ENCODE data around the gene P2RX4. TPM values are rescaled to one million over a fixed set of nuclear protein-coding genes. Genes with fewer than 3 reads are reported as not detected.

P2RX4 gene
- total RNA-seq, 2 experiments from 2014 or later, result 10.8 to 17.7 TPM

DNA sequence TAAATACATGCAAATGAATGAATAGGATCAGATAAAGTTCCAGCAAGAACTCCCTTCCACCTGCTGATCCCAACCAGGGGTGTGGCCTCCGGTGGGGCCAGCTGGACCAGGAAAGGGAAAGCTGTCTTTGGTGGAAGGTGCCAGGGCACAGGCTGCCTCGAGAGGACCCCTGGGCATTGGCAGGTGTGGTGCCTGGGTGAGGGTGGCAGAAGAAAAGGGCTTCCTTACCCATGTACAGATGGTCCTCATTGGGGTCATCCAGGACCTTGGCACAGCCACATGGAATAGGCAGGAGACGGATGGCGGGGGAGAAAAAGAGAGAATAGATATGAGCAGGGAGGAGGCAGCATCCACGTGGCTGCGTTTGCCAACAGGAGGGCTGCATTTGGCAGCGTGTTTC lies 50.2 kb downstream of the P2RX4 start:
- Histone ChIP-seq H4K20me1 (ENCODE audit: insufficient read depth, low read length) (no peaks in the 10 kb centered on the region), H3K9me3 (ENCODE audit: low read length) (no peaks in the 10 kb centered on the region), H3K4me2 (ENCODE audit: low read length) (no peak overlapping the region), H3K4me1 (ENCODE audit: insufficient read depth, low read length, poor library complexity, severe bottlenecking) (no peaks in the 10 kb centered on the region), H3K36me3 (ENCODE audit: insufficient read depth, low read length) (peaks cover 60% of the 10 kb centered on the region), H3K4me3 (ENCODE audit: low read depth, low read length, poor library complexity, severe bottlenecking) (no peak overlapping the region), H3K79me2 (ENCODE audit: insufficient read depth, low read depth, low read length) (no peaks in the 10 kb centered on the region), H3K27ac (ENCODE audit: low read depth, low read length, poor library complexity, severe bottlenecking) (no peak overlapping the region), H3K9me2 (ENCODE audit: insufficient read depth, low read length) (no peaks in the 10 kb centered on the region), H2AFZ (ENCODE audit: low read length) (no peak overlapping the region)
- ChIA-PET POLR2A (no interaction called here), CTCF (ENCODE audit: unreplicated experiment) (no interaction called here)
- intact Hi-C loops (cut with micrococcal nuclease; ENCODE audit: unreplicated experiment), result no loop called here
- TF ChIP-seq EZH2phosphoT487 (IDR thresholded peaks at IDR 0.05; ENCODE audit: borderline replicate concordance, low read depth, low read length) (no peak), CTCF (conservative IDR thresholded peaks at IDR 0.05; ENCODE audit: low read length) (no peak)
- BruUV-seq (replicated peaks), result no TSS peak
- no peak for DNase-seq (ENCODE audit: low spot score)

DNA sequence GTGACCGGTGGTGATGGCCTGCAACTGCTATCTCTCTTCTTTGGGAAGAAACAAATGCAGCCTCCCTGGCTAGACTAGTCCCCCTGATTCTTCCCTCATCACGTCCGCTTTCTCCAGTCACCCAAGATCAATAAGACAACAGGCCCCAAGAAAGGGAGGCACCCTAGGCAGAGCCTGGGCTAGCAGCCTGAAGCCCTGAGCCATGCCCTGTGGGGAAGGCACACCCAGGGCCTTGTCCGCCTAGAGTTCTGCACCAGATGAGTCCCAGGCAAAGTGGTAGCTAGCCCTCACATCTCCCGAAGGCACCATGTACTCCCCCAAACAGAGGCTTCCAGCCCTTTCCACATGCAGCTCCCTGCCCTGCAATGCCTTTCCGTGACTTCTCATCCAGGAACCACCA lies 51.5 kb downstream of the P2RX4 start:
- Histone ChIP-seq H3K27ac (ENCODE audit: low read depth, low read length, poor library complexity, severe bottlenecking) (no peak overlapping the region), H3K9me2 (ENCODE audit: insufficient read depth, low read length) (no peaks in the 10 kb centered on the region), H3K4me3 (ENCODE audit: low read depth, low read length, poor library complexity, severe bottlenecking) (no peak overlapping the region), H4K20me1 (ENCODE audit: insufficient read depth, low read length) (no peaks in the 10 kb centered on the region), H3K9me3 (ENCODE audit: low read length) (no peaks in the 10 kb centered on the region), H3K36me3 (ENCODE audit: insufficient read depth, low read length) (peaks cover 51% of the 10 kb centered on the region), H3K79me2 (ENCODE audit: insufficient read depth, low read depth, low read length) (no peaks in the 10 kb centered on the region), H2AFZ (ENCODE audit: low read length) (no peak overlapping the region), H3K4me2 (ENCODE audit: low read length) (no peak overlapping the region), H3K4me1 (ENCODE audit: insufficient read depth, low read length, poor library complexity, severe bottlenecking) (no peaks in the 10 kb centered on the region)
- BruUV-seq (replicated peaks), result no TSS peak
- intact Hi-C loops (cut with micrococcal nuclease; ENCODE audit: unreplicated experiment), result no loop called here
- ChIA-PET CTCF (ENCODE audit: unreplicated experiment) (no interaction called here), POLR2A (no interaction called here)
- DNase-seq (ENCODE audit: low spot score), result no peak
- TF ChIP-seq CTCF (conservative IDR thresholded peaks at IDR 0.05; ENCODE audit: low read length) (no peak), EZH2phosphoT487 (IDR thresholded peaks at IDR 0.05; ENCODE audit: borderline replicate concordance, low read depth, low read length) (no peak)

- TF ChIP-seq EZH2phosphoT487 (IDR thresholded peaks at IDR 0.05; ENCODE audit: borderline replicate concordance, low read depth, low read length), result no peak
- no peak for TF ChIP-seq CTCF (conservative IDR thresholded peaks at IDR 0.05; ENCODE audit: low read length)
- no peaks in the 10 kb centered on the region for H3K9me3 ChIP-seq (ENCODE audit: low read length)
- DNase-seq (ENCODE audit: low spot score), result no peak
- H3K27ac ChIP-seq (ENCODE audit: low read depth, low read length, poor library complexity, severe bottlenecking), result no peak overlapping the region
- no peaks in the 10 kb centered on the region for H3K79me2 ChIP-seq (ENCODE audit: insufficient read depth, low read depth, low read length)
- H2AFZ ChIP-seq (ENCODE audit: low read length), result no peak overlapping the region
- ChIA-PET POLR2A (no interaction called here), CTCF (ENCODE audit: unreplicated experiment) (no interaction called here)
- H3K9me2 ChIP-seq (ENCODE audit: insufficient read depth, low read length), result no peaks in the 10 kb centered on the region
- H3K36me3 ChIP-seq (ENCODE audit: insufficient read depth, low read length), result peaks cover 52% of the 10 kb centered on the region
- no peak overlapping the region for H3K4me2 ChIP-seq (ENCODE audit: low read length)
- no TSS peak for BruUV-seq (replicated peaks)
- no peaks in the 10 kb centered on the region for H3K4me1 ChIP-seq (ENCODE audit: insufficient read depth, low read length, poor library complexity, severe bottlenecking)
- H4K20me1 ChIP-seq (ENCODE audit: insufficient read depth, low read length), result no peaks in the 10 kb centered on the region
- intact Hi-C loops (cut with micrococcal nuclease; ENCODE audit: unreplicated experiment), result no loop called here
- H3K4me3 ChIP-seq (ENCODE audit: low read depth, low read length, poor library complexity, severe bottlenecking), result no peak overlapping the region
Observed at GRCh38 chr12:121263206-121263935, 53.4 kb downstream of the P2RX4 start.
